HepG2 (cell line): ENCODE data around the gene ZNF20. TPM values are rescaled to one million over a fixed set of nuclear protein-coding genes. Genes with fewer than 3 reads are reported as not detected.

Source experiments
- CTCF ChIP-seq: sonication (generic); formaldehyde crosslinking; IDR thresholded peaks from 2 replicates; pipeline ENCODE4 v1.5.0; 2020; ENCODE audit warnings: mild to moderate bottlenecking, missing genetic modification reagents, moderate library complexity
- NFYC ChIP-seq: IDR thresholded peaks from 2 replicates; pipeline ENCODE4 v1.6.1; 2016; ENCODE audit warnings: missing genetic modification reagents, missing compliant biosample characterization
- RBFOX2 ChIP-seq: fragments of 200-400 bp; formaldehyde crosslinking; IDR thresholded peaks from 2 replicates; pipeline ENCODE4 v1.6.1; 2017; ENCODE audit warnings: low read depth, mild to moderate bottlenecking, low read length
- SAP130 ChIP-seq: IDR thresholded peaks from 2 replicates; pipeline ENCODE4 v1.6.1; 2016; ENCODE audit warnings: low read depth
- ZBTB8A ChIP-seq: sonication (generic); formaldehyde crosslinking; IDR thresholded peaks from 2 replicates; pipeline ENCODE4 v1.4.0; 2020; ENCODE audit warnings: mild to moderate bottlenecking, low read depth, missing genetic modification reagents, borderline replicate concordance
- ZNF142 ChIP-seq: sonication (generic); formaldehyde crosslinking; IDR thresholded peaks from 2 replicates; pipeline ENCODE4 v1.4.0; 2020; ENCODE audit warnings: missing genetic modification reagents
- ZNF629 ChIP-seq: sonication (generic); formaldehyde crosslinking; conservative IDR thresholded peaks from 2 replicates; pipeline ENCODE4 v1.5.0; 2020; ENCODE audit warnings: missing genetic modification reagents
- polyA plus RNA-seq, 8 experiments: library from polyadenylated mRNA; depleted of rRNA in 3 of 8; stranded (reverse) in 7 of 8; unstranded in 1 of 8; fragments of >200 nt; fragmentation: Illumina TruSeq in 4 of 8; extraction: Trizol in 4 of 8; gene quantifications; 2 replicates each; pipeline versions ENCODE4 v1.2.1 to v1.2.3, GENCODE V29; 2011 to 2016; ENCODE audit warnings: low read depth in 4 of 8, missing spikeins in 1 of 8, mixed read lengths in 1 of 8; ENCODE audit not compliant: insufficient read depth in 1 of 8
- total RNA-seq, 5 experiments: library from RNA; depleted of rRNA; stranded (reverse); fragments of >200 nt; fragmentation: Illumina TruSeq; extraction: Trizol; gene quantifications; 2 replicates each; pipeline ENCODE4 v1.2.3, GENCODE V29; 2016; ENCODE audit warnings: low read depth in 1 of 5

ZNF20 gene
- total and polyA plus RNA-seq, 2 of the 13 experiments (the other 11 are each of a cell fraction or from before 2014, with no cell fraction given), result 1.6 to 8.0 TPM

- TF ChIP-seq CTCF (CRISPR knock-in tag) (peak; percentile 51), ZNF629 (CRISPR knock-in tag) (peak; percentile 72), NFYC (CRISPR knock-in tag) (no peak), SAP130 (CRISPR knock-in tag) (0 out of 2 replicates have a peak, but pooled peaks have one; percentile 14), ZBTB8A (CRISPR knock-in tag) (no peak), ZNF142 (CRISPR knock-in tag) (no peak), RBFOX2 (no peak)
These were observed 22.8 kb downstream of the ZNF20 start (continued) for GRCh38 chr19:12117201-12117970.
